ENCODE data around the gene LYPD8.

GRCh38 chr1:248790456-248790855 is 34.9 kb upstream of the LYPD8 start:
- no peak for TF ChIP-seq GATA3 (IDR thresholded peaks at IDR 0.05; ENCODE audit: low read depth, low read length)
- TF ChIP-seq GATA2 (IDR thresholded peaks at IDR 0.05; ENCODE audit: low read depth, low read length), result no peak
